ENCODE measurements around the gene MIOS. TPM values are rescaled to one million over a fixed set of nuclear protein-coding genes. Genes with fewer than 3 reads are reported as not detected.

Gene MIOS
- total and polyA plus RNA-seq, 4 donors: 7.4 to 35.6 (median 12.2) TPM

GRCh38 chr7:7554649-7555575, 11.8 kb upstream of the MIOS start:
- TF ChIP-seq YY1 (IDR thresholded peaks at IDR 0.05) (peak; percentile 17), GABPA (IDR thresholded peaks at IDR 0.05 in 1 of 2, conservative IDR thresholded peaks at IDR 0.05 in 1 of 2) (no peak)
- Histone ChIP-seq H3K9ac (ENCODE audit: low read depth in 1 of 2, low read length in 2 of 2) (no peak overlapping the region), H3K36me3 (ENCODE audit: control insufficient read depth in 4 of 4, insufficient read depth in 3 of 4, low read depth in 1 of 4, low read length in 3 of 4) (no peaks in the 10 kb centered on the region), H3K9me3 (ENCODE audit: control insufficient read depth in 4 of 4, low read length in 3 of 4) (no peaks in the 10 kb centered on the region), H3K27ac (ENCODE audit: low read depth in 1 of 2, low read length in 2 of 2) (no peak overlapping the region), H3K4me1 (ENCODE audit: control insufficient read depth in 4 of 4, insufficient read depth in 4 of 4, low read length in 3 of 4) (peaks cover 3 to 25% (median 6%) of the 10 kb centered on the region in 4 donors), H3K27me3 (ENCODE audit: control insufficient read depth in 4 of 4, insufficient read depth in 4 of 4, low read length in 3 of 4) (no peaks in the 10 kb centered on the region), H3K4me3 (ENCODE audit: low read depth in 1 of 3, low read length in 3 of 3) (no peak overlapping the region)
- no peak for DNase-seq (ENCODE audit: low spot score)
- 52% methylated on average over 8 of the region's 8 CpGs for WGBS

GRCh38 chr7:7556852-7557251, 9.8 kb upstream of the MIOS start:
- Histone ChIP-seq H3K36me3 (ENCODE audit: control insufficient read depth in 4 of 4, insufficient read depth in 3 of 4, low read depth in 1 of 4, low read length in 3 of 4) (no peaks in the 10 kb centered on the region), H3K4me1 (ENCODE audit: control insufficient read depth in 4 of 4, insufficient read depth in 4 of 4, low read length in 3 of 4) (peaks cover 0 to 15% (median 3%) of the 10 kb centered on the region in 4 donors)
- no peak for DNase-seq (ENCODE audit: low spot score)

More at GRCh38 chr7:7556852-7557251, 9.8 kb upstream of the MIOS start:
- Histone ChIP-seq H3K9ac (ENCODE audit: low read depth in 1 of 2, low read length in 2 of 2) (no peak overlapping the region), H3K27ac (ENCODE audit: low read depth in 1 of 2, low read length in 2 of 2) (no peak overlapping the region), H3K27me3 (ENCODE audit: control insufficient read depth in 4 of 4, insufficient read depth in 4 of 4, low read length in 3 of 4) (no peaks in the 10 kb centered on the region), H3K4me3 (ENCODE audit: low read depth in 1 of 3, low read length in 3 of 3) (no peak overlapping the region), H3K9me3 (ENCODE audit: control insufficient read depth in 4 of 4, low read length in 3 of 4) (no peaks in the 10 kb centered on the region)
- WGBS: 100% methylated on average over 1 of the region's 1 CpG
- TF ChIP-seq YY1 (IDR thresholded peaks at IDR 0.05) (no peak), FOXA1 (IDR thresholded peaks at IDR 0.05) (no peak), RXRA (IDR thresholded peaks at IDR 0.05) (no peak), FOXA2 (IDR thresholded peaks at IDR 0.05) (no peak), SP1 (IDR thresholded peaks at IDR 0.05) (no peak), RAD21 (IDR thresholded peaks at IDR 0.05) (no peak), TAF1 (conservative IDR thresholded peaks at IDR 0.05) (no peak), EGR1 (IDR thresholded peaks at IDR 0.05; ENCODE audit: low read depth in 2 of 2) (no peak), MAX (IDR thresholded peaks at IDR 0.05) (no peak), NR2F2 (IDR thresholded peaks at IDR 0.05) (no peak), HNF4A (conservative IDR thresholded peaks at IDR 0.05) (no peak), HNF4G (IDR thresholded peaks at IDR 0.05) (no peak), ZBTB33 (IDR thresholded peaks at IDR 0.05) (no peak)
- TF ChIP-seq, protein P1, sequence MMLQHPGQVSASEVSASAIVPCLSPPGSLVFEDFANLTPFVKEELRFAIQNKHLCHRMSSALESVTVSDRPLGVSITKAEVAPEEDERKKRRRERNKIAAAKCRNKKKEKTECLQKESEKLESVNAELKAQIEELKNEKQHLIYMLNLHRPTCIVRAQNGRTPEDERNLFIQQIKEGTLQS (IDR thresholded peaks at IDR 0.05): no peak
- TF ChIP-seq, protein P2, sequence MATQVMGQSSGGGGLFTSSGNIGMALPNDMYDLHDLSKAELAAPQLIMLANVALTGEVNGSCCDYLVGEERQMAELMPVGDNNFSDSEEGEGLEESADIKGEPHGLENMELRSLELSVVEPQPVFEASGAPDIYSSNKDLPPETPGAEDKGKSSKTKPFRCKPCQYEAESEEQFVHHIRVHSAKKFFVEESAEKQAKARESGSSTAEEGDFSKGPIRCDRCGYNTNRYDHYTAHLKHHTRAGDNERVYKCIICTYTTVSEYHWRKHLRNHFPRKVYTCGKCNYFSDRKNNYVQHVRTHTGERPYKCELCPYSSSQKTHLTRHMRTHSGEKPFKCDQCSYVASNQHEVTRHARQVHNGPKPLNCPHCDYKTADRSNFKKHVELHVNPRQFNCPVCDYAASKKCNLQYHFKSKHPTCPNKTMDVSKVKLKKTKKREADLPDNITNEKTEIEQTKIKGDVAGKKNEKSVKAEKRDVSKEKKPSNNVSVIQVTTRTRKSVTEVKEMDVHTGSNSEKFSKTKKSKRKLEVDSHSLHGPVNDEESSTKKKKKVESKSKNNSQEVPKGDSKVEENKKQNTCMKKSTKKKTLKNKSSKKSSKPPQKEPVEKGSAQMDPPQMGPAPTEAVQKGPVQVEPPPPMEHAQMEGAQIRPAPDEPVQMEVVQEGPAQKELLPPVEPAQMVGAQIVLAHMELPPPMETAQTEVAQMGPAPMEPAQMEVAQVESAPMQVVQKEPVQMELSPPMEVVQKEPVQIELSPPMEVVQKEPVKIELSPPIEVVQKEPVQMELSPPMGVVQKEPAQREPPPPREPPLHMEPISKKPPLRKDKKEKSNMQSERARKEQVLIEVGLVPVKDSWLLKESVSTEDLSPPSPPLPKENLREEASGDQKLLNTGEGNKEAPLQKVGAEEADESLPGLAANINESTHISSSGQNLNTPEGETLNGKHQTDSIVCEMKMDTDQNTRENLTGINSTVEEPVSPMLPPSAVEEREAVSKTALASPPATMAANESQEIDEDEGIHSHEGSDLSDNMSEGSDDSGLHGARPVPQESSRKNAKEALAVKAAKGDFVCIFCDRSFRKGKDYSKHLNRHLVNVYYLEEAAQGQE (IDR thresholded peaks at IDR 0.05): no peak
- TF ChIP-seq, protein P3, sequence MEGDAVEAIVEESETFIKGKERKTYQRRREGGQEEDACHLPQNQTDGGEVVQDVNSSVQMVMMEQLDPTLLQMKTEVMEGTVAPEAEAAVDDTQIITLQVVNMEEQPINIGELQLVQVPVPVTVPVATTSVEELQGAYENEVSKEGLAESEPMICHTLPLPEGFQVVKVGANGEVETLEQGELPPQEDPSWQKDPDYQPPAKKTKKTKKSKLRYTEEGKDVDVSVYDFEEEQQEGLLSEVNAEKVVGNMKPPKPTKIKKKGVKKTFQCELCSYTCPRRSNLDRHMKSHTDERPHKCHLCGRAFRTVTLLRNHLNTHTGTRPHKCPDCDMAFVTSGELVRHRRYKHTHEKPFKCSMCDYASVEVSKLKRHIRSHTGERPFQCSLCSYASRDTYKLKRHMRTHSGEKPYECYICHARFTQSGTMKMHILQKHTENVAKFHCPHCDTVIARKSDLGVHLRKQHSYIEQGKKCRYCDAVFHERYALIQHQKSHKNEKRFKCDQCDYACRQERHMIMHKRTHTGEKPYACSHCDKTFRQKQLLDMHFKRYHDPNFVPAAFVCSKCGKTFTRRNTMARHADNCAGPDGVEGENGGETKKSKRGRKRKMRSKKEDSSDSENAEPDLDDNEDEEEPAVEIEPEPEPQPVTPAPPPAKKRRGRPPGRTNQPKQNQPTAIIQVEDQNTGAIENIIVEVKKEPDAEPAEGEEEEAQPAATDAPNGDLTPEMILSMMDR (IDR thresholded peaks at IDR 0.05; ENCODE audit: low read depth, low read length, missing input control): no peak
